Measurements from ENCODE around the gene PNKD. TPM values are rescaled to one million over a fixed set of nuclear protein-coding genes. Genes with fewer than 3 reads are reported as not detected.

The PNKD gene
- total and polyA plus RNA-seq, 4 donors, result 45.7 to 101 (median 84.4) TPM

DNA sequence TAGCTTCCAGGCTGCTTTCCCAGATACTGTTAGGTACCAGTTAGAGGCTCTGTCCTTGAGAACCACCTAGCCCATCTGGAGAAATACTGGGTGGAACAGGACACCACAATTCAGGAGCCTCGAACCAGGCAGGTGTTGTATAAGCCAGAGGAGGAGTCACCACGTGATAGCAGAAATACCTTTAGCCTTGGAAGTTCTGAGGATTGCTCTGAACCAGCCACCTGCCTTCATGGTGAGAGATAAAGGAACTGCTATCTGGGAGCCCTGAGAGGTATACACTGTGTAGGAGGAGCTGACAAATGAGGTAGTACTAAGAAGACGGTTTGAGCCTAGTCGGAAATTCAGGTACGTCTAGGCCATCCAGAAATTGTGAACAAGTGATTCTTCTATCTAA lies 17.1 kb upstream of the PNKD start:
- no peak for DNase-seq (ENCODE audit: low read depth in 4 of 6, low spot score in 6 of 6)
- Histone ChIP-seq H3K9me3 (ENCODE audit: control insufficient read depth, insufficient read depth, low read length) (no peaks in the 10 kb centered on the region), H3K4me1 (ENCODE audit: control insufficient read depth, insufficient read depth, low read length) (no peaks in the 10 kb centered on the region), H3K27me3 (ENCODE audit: control insufficient read depth, insufficient read depth, low read length) (no peaks in the 10 kb centered on the region), H3K27ac (ENCODE audit: low read depth, low read length) (no peak overlapping the region), H3K36me3 (ENCODE audit: control insufficient read depth, insufficient read depth, low read length) (peaks cover 68% of the 10 kb centered on the region), H3K4me3 (ENCODE audit: low read depth, low read length) (no peak overlapping the region)
- 93% methylated on average over 5 of the region's 5 CpGs for WGBS (ENCODE audit: insufficient coverage)

DNA sequence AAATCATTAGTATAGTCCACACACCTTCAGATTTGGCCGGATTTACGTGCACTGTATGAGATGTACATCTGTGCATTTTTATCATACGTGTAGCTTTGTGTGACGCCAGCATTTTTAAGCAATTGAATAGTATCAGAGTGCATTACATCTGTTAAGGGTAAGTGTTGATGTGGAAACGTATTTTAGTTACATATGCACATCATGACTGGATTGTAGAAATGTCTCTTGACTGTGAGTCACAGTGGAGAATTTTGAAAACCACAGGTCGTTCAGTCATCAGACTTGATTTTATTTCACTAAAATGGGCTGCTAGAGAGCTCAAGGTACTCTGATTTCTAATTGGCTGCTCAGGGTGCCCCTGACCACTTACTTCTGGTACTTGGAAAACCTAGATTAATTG lies 14.9 kb upstream of the PNKD start:
- Histone ChIP-seq H3K4me3 (ENCODE audit: low read depth, low read length) (no peak overlapping the region), H3K36me3 (ENCODE audit: control insufficient read depth, insufficient read depth, low read length) (peaks cover 46% of the 10 kb centered on the region), H3K9me3 (ENCODE audit: control insufficient read depth, insufficient read depth, low read length) (no peaks in the 10 kb centered on the region), H3K27me3 (ENCODE audit: control insufficient read depth, insufficient read depth, low read length) (no peaks in the 10 kb centered on the region), H3K4me1 (ENCODE audit: control insufficient read depth, insufficient read depth, low read length) (peaks cover 4% of the 10 kb centered on the region), H3K27ac (ENCODE audit: low read depth, low read length) (no peak overlapping the region)
- DNase-seq (ENCODE audit: low read depth in 4 of 6, low spot score in 6 of 6), result no peak
- WGBS (ENCODE audit: insufficient coverage), result 92% methylated on average over 2 of the region's 6 CpGs

DNA sequence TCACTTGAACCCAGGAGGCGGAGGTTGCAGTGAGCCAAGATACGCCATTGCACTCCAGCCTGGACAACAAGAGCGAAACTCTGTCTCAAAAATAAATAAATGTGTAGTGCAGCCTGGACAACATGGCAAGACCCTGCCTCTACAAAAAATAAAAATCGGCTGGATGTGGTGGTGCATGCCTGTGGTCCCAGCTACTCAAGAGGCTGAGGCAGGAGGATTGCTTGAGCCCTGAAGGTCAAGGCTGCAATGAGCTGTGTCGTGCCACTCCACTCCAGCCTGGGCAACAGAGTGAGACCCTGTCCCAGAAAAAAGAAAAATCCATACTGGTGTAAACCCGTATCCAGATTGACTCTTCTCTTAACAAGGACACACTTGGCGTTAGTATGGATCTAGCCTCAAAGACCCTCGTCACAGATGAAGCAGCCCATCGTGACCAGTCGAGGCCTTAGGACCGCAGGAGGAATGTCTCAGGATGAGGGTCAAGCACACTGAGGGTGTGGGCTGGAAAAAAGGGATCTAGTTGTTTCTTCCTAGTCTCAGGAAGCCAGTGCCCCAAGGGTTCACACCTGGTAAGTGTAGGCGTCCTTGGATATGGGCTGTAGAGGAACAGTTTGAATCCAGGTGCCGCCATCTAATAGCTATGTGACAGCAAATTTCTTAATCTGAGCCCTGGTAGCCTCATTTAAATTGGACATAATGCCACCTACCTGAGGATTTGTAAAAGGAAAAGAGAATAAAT lies 13.5 kb upstream of the PNKD start:
- H3K36me3 ChIP-seq (ENCODE audit: control insufficient read depth, insufficient read depth, low read length), result peaks cover 40% of the 10 kb centered on the region
- no peaks in the 10 kb centered on the region for H3K27me3 ChIP-seq (ENCODE audit: control insufficient read depth, insufficient read depth, low read length)
- DNase-seq (ENCODE audit: low read depth in 4 of 6, low spot score in 6 of 6), result no peak
- H3K4me1 ChIP-seq (ENCODE audit: control insufficient read depth, insufficient read depth, low read length), result peaks cover 13% of the 10 kb centered on the region
- no peak overlapping the region for H3K4me3 ChIP-seq (ENCODE audit: low read depth, low read length)
- H3K27ac ChIP-seq (ENCODE audit: low read depth, low read length), result no peak overlapping the region
- H3K9me3 ChIP-seq (ENCODE audit: control insufficient read depth, insufficient read depth, low read length), result no peaks in the 10 kb centered on the region
- 92% methylated on average over 13 of the region's 13 CpGs for WGBS (ENCODE audit: insufficient coverage)

DNA sequence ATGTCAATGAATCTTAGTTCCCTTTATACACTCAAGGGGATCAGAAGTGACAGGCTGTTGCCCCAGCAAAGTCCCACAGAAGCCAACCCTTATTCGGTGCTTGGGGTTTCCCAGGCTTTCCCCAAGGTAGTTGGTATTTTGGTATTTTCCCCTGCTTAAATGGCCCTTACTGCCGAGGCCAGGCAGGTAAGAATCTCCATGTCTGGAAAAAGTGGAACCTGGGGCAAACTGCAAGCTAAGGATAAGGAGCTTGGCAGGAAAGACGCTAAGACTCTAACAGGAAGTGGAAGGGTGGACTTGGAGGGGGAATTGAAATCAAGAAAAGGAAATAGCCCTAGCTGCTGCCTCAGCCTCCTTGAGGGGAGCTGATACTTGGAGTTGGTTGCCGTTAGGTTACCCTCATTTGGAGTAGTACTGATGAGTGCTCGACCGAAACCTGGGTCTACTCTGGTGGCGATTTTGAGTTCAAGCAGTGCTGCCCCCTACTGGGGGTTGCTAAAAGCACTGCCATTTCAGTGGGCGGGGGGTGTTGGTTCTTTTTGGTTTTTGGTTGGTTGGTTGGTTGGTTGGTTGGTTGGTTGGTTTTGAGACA lies 12.8 kb upstream of the PNKD start:
- no peaks in the 10 kb centered on the region for H3K9me3 ChIP-seq (ENCODE audit: control insufficient read depth, insufficient read depth, low read length)
- DNase-seq (ENCODE audit: low read depth in 4 of 6, low spot score in 6 of 6), result no peak
- WGBS (ENCODE audit: insufficient coverage), result 57% methylated on average over 7 of the region's 8 CpGs
- H3K27me3 ChIP-seq (ENCODE audit: control insufficient read depth, insufficient read depth, low read length), result no peaks in the 10 kb centered on the region
- H3K4me1 ChIP-seq (ENCODE audit: control insufficient read depth, insufficient read depth, low read length), result peaks cover 17% of the 10 kb centered on the region
- H3K4me3 ChIP-seq (ENCODE audit: low read depth, low read length), result no peak overlapping the region
- H3K36me3 ChIP-seq (ENCODE audit: control insufficient read depth, insufficient read depth, low read length), result peaks cover 37% of the 10 kb centered on the region
- no peak overlapping the region for H3K27ac ChIP-seq (ENCODE audit: low read depth, low read length)

DNA sequence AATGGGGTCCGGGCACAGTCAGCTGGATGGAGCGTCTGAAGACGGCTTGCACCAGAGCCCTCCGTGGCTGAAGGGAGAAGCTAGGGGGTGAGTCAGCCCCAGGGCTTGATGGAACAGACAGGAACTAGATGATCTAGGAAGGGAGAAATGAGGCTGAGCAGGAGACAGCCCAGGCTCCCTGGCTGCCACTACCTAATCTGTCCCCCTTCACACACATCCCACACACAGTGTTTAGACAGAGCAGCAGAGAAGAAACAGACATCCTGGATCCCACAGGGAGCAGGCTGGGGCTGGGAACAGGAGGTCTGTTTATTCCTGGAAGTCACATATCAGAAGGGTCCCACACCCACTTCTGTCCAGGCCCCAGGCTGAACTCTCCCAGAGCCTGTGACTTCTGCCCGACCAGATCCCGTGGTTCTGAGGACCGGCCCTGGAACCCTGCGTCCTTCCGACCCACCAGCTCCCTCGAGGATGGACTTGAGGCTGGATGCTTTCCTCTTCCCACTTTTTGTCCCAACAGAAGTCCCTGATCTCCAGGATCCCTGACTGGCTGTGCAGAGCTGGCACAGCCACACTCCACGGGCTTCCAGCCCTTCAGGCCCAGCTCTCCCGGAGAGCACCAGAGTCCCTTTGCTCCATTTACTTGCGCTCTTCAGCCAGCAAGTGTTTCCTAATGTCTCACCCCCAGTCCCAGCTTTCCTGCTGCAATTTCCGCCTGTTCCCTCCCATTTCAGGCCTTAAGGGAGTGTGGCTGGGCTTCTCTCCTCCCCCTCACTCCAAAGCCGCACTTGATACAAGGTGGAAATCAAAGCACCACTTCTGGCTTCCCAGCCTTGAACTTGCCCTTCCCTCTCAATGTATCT lies 11.0 kb upstream of the PNKD start:
- H3K4me1 ChIP-seq (ENCODE audit: control insufficient read depth, insufficient read depth, low read length), result peaks cover 22% of the 10 kb centered on the region
- H3K36me3 ChIP-seq (ENCODE audit: control insufficient read depth, insufficient read depth, low read length), result peaks cover 41% of the 10 kb centered on the region
- H3K4me3 ChIP-seq (ENCODE audit: low read depth, low read length), result no peak overlapping the region
- H3K27me3 ChIP-seq (ENCODE audit: control insufficient read depth, insufficient read depth, low read length), result no peaks in the 10 kb centered on the region
- 80% methylated on average over 12 of the region's 15 CpGs for WGBS (ENCODE audit: insufficient coverage)
- H3K9me3 ChIP-seq (ENCODE audit: control insufficient read depth, insufficient read depth, low read length), result no peaks in the 10 kb centered on the region
- no peak for DNase-seq (ENCODE audit: low read depth in 4 of 6, low spot score in 6 of 6)
- H3K27ac ChIP-seq (ENCODE audit: low read depth, low read length), result peak overlapping the region; percentile 17

DNA sequence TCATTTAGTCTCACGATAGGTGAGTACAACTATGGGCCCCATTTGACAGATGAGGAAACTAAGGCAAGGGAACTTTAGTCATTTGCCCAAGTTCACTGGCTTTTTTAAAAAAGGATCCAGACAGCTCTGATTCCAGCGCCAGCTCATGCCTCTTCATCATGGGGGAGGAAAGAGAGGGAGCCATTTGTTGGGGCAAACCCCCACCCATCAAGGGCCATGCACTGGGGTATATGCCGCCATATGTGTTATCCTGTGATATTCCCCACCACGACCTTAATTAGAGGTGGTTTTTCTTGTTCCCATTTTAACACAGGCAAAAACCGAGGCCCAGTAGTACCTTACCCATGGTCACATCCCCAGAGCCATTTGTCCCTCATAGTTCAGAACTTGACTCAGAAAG lies 10.2 kb upstream of the PNKD start:
- no peak overlapping the region for H3K4me3 ChIP-seq (ENCODE audit: low read depth, low read length)
- DNase-seq (ENCODE audit: low read depth in 4 of 6, low spot score in 6 of 6), result no peak
- 94% methylated on average over 2 of the region's 5 CpGs for WGBS (ENCODE audit: insufficient coverage)
- H3K9me3 ChIP-seq (ENCODE audit: control insufficient read depth, insufficient read depth, low read length), result no peaks in the 10 kb centered on the region
- H3K27me3 ChIP-seq (ENCODE audit: control insufficient read depth, insufficient read depth, low read length), result no peaks in the 10 kb centered on the region
- peaks cover 22% of the 10 kb centered on the region for H3K4me1 ChIP-seq (ENCODE audit: control insufficient read depth, insufficient read depth, low read length)
- H3K36me3 ChIP-seq (ENCODE audit: control insufficient read depth, insufficient read depth, low read length), result peaks cover 43% of the 10 kb centered on the region
- H3K27ac ChIP-seq (ENCODE audit: low read depth, low read length), result no peak overlapping the region

DNA sequence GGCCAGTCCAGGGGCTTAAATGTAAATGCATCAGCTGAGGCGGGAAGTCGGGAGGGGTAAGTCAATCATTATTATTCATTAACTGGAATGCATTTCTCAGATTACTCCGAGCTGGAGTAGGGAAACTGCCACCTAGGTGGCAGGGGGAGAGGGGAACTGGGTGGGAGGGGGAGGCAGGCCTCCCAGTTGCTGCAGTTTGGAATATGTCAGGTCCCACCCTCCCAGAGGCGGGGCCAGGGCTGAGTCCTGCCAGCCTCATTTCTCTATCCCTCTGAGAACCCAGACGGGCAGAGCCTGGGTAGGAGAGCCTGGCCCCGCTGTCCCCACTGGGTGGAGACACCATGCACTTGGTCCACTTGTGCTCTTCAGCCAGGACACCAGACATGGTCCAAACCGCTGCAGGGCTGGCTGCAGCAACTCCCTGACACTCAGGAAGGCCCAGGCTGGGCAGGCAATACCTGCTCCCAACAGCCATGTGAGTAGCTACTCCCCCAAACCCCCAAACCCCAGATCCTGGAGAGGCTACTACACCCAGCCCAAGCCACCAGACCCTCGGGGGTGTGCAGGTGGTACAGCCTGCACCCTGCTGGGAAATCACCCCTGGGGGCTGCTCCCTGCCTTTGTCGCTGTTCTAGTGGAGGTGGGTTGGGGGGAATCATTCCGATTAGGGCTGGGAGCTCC lies 9.4 kb upstream of the PNKD start, which contains the start of gene GPBAR1:
TSS of gene GPBAR1 (plus strand) at position 274 of the 681 bp plus-strand sequence. CDS start 1,710 bp downstream, outside the sequence.
- Histone ChIP-seq H3K4me1 (ENCODE audit: control insufficient read depth, insufficient read depth, low read length) (peaks cover 22% of the 10 kb centered on the region), H3K36me3 (ENCODE audit: control insufficient read depth, insufficient read depth, low read length) (peaks cover 50% of the 10 kb centered on the region), H3K9me3 (ENCODE audit: control insufficient read depth, insufficient read depth, low read length) (no peaks in the 10 kb centered on the region), H3K4me3 (ENCODE audit: low read depth, low read length) (no peak within 1 kb of the TSS), H3K27ac (ENCODE audit: low read depth, low read length) (peak within 1 kb of the TSS; percentile 10), H3K27me3 (ENCODE audit: control insufficient read depth, insufficient read depth, low read length) (no peaks in the 10 kb centered on the region)
- no peak for DNase-seq (ENCODE audit: low read depth in 4 of 6, low spot score in 6 of 6)
- WGBS (ENCODE audit: insufficient coverage), result 55% methylated on average over 6 of the region's 10 CpGs

DNA sequence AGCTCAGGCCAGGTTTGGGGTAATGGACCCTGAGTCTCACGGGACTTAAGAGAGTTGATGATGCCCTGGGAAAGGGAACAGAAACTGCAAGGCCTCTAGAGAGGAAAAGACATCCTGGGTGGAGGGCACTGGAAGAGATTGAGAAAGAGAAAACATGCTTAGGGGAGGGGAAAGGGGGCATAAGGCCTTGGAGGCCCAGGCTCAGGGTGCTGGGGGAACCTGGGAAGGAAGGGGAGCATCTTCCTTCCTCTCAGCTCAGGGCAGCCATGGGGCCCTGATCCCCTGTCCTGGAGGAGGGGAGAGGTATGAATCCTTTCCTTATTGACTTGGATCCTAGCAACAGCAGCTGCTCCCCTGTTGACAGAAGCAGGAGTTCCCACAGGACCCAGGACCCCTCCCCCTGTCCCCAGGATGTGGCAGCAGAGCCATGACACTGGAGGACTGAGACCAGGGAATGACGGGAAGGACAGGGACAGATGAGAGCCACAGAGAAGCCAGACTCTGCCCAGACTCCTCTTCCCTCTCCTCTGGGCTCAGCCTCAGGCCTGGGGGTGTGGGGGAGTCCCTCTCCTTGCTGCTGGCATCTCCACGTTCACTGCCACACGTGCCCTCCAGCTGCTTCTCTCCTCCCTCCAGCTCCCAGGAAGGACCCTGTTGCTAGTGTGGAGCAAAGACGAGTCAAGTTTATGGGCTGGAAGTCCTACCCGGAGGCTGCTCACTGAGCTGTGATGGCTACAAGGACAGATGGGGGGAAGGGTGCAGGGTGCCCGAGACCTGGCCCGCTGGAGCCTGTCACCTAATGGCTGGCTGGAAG lies 8.7 kb upstream of the PNKD start:
- no peaks in the 10 kb centered on the region for H3K27me3 ChIP-seq (ENCODE audit: control insufficient read depth, insufficient read depth, low read length)
- peaks cover 22% of the 10 kb centered on the region for H3K4me1 ChIP-seq (ENCODE audit: control insufficient read depth, insufficient read depth, low read length)
- peaks cover 57% of the 10 kb centered on the region for H3K36me3 ChIP-seq (ENCODE audit: control insufficient read depth, insufficient read depth, low read length)
- no peak overlapping the region for H3K4me3 ChIP-seq (ENCODE audit: low read depth, low read length)
- H3K9me3 ChIP-seq (ENCODE audit: control insufficient read depth, insufficient read depth, low read length), result no peaks in the 10 kb centered on the region
- 49% methylated on average over 6 of the region's 8 CpGs for WGBS (ENCODE audit: insufficient coverage)
- DNase-seq (ENCODE audit: low read depth in 4 of 6, low spot score in 6 of 6), result no peak
- H3K27ac ChIP-seq (ENCODE audit: low read depth, low read length), result no peak overlapping the region

DNA sequence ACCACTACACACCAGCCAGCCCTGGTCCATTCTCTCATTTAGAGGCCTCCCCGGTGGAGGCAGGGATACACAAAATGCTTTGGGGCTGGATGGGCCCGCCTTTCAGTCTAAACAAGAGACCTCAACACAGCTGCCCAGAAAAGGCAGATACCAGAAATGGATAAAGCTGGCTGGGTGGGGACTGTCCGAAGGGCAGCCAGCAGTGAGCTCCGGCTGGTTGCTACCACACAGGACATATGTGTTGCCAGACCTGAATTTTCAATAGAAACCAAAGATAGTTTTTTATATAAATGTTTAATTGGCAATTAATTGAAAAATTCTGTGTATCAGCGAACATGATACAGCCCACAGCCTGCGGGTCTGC lies 8.1 kb upstream of the PNKD start:
- peaks cover 59% of the 10 kb centered on the region for H3K36me3 ChIP-seq (ENCODE audit: control insufficient read depth, insufficient read depth, low read length)
- no peaks in the 10 kb centered on the region for H3K27me3 ChIP-seq (ENCODE audit: control insufficient read depth, insufficient read depth, low read length)
- H3K27ac ChIP-seq (ENCODE audit: low read depth, low read length), result no peak overlapping the region
- H3K4me3 ChIP-seq (ENCODE audit: low read depth, low read length), result no peak overlapping the region
- H3K4me1 ChIP-seq (ENCODE audit: control insufficient read depth, insufficient read depth, low read length), result peaks cover 22% of the 10 kb centered on the region
- WGBS (ENCODE audit: insufficient coverage), result 91% methylated on average over 2 of the region's 6 CpGs
- no peaks in the 10 kb centered on the region for H3K9me3 ChIP-seq (ENCODE audit: control insufficient read depth, insufficient read depth, low read length)
- no peak for DNase-seq (ENCODE audit: low read depth in 4 of 6, low spot score in 6 of 6)
